ENCODE results near the gene DUSP28. TPM values are rescaled to one million over a fixed set of nuclear protein-coding genes. Genes with fewer than 3 reads are reported as not detected.
A peak's percentile ranks its signal among the peaks of the same experiment; 100 is the strongest.

Gene DUSP28
- total RNA-seq, 1 experiment from 2014 or later, result 2.3 TPM

- H3K36me3 Mint-ChIP-seq, result no peaks in the 10 kb centered on the region
- H3K27ac Mint-ChIP-seq, result no peak overlapping the region
- TF ChIP-seq GABPB1 (CRISPR knock-in tag; IDR thresholded peaks at IDR 0.05) (peak; percentile 30; the same call in 1 of the 2 replicates), NR2C2 (CRISPR knock-in tag; IDR thresholded peaks at IDR 0.05) (no peak), ZNF219 (CRISPR knock-in tag; IDR thresholded peaks at IDR 0.05; ENCODE audit: borderline replicate concordance) (no peak), E2F5 (CRISPR knock-in tag; IDR thresholded peaks at IDR 0.05) (no peak), RELA (CRISPR knock-in tag; IDR thresholded peaks at IDR 0.05; ENCODE audit: borderline replicate concordance) (peak; percentile 33; the same call in 1 of the 2 replicates), NFYB (CRISPR knock-in tag; conservative IDR thresholded peaks at IDR 0.05; ENCODE audit: low read depth) (no peak), ZNF263 (CRISPR knock-in tag; IDR thresholded peaks at IDR 0.05; ENCODE audit: low read depth) (no peak), E2F4 (CRISPR knock-in tag; IDR thresholded peaks at IDR 0.05; ENCODE audit: borderline replicate concordance, low read depth) (no peak)
- DNase-seq (ENCODE audit: low spot score), result peak; percentile 10
- ATAC-seq, result no peak
- ChIA-PET POLR2A (interaction anchor here (1.0 kb wide), 1 partner anchor 19 kb away, joined by 3 read pairs; the partner anchor contains the start of gene CAPN10), CTCF (interaction anchor here (1.0 to 3.3 kb wide), 6 partner anchors 10 to 137 kb away, joined by 3 to 40 read pairs (median 14); partner anchors contain the start of genes ANKMY1 and CAPN10)
- peak overlapping the region; percentile 69 for H3K4me3 Mint-ChIP-seq
- H3K9me3 Mint-ChIP-seq, result no peaks in the 10 kb centered on the region
- H3K27me3 Mint-ChIP-seq (ENCODE audit: low read depth), result peaks cover 28% of the 10 kb centered on the region
- H3K4me1 Mint-ChIP-seq, result peaks cover 20% of the 10 kb centered on the region
Observed at GRCh38 chr2:240567137-240567871, 7.1 kb downstream of the DUSP28 start.

DNA sequence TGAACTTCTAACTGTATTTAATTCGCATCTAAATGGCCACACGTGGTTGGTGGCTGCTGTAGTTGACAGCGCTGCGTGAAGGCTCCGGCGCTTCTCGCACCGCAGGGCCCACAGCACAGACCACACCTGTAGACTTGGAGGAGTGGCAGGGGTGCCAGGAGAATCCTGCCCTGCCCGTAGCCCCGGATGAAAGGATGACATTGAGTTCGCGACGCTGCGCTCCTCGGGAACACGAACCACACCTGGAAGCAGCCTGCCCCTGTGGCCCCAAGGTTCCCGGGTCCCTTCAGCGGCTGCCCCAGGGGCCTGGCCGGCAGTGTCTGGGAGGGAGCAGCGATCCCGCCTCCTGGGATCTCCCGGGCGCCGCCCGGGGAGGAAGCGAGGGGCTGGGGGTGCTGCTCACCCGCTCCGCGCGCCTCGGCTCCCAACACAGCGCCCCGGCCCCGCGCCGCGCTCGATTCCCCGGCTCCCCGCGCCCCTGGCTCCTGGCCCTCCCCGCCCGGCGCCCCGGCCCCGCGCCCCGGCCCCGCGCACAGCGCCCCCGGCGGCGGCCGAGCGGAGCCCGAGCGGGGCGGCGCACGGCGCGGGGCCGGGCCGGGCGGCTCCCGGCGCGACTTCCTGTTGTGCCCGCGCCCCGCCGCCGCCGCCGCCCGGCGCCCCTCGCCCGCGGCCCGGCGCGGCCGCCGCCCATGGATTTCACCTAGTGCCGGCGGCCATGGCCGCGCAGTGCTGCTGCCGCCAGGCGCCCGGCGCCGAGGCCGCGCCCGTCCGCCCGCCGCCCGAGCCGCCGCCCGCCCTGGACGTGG, 7.9 kb downstream of the DUSP28 start, which contains the start of gene RNPEPL1:
RNPEPL1 (plus strand) TSS at position 613 of the 806 bp plus-strand sequence; CDS start at position 716, 103 bp downstream.
- no peaks in the 10 kb centered on the region for H3K9me3 Mint-ChIP-seq
- ChIA-PET CTCF (interaction anchor here (0.9 to 2.7 kb wide), 6 partner anchors 10 to 19 kb away, joined by 3 to 27 read pairs (median 13); partner anchors contain the start of genes ANKMY1 and CAPN10), POLR2A (no interaction called here)
- ATAC-seq (peak; percentile 61), DNase-seq (ENCODE audit: low spot score) (peak; percentile 40)
- peaks cover 28% of the 10 kb centered on the region for H3K27me3 Mint-ChIP-seq (ENCODE audit: low read depth)
- no peak within 1 kb of the TSS for H3K27ac Mint-ChIP-seq
- peak within 1 kb of the TSS; percentile 69 for H3K4me3 Mint-ChIP-seq
- no peaks in the 10 kb centered on the region for H3K36me3 Mint-ChIP-seq
- H3K4me1 Mint-ChIP-seq, result peaks cover 20% of the 10 kb centered on the region
- TF ChIP-seq MAX (CRISPR knock-in tag; IDR thresholded peaks at IDR 0.05), result peak; percentile 62; the same call in 1 of the 2 replicates
- no peak for TF ChIP-seq FOXK1 (CRISPR knock-in tag; IDR thresholded peaks at IDR 0.05)
- TF ChIP-seq, protein P1, sequence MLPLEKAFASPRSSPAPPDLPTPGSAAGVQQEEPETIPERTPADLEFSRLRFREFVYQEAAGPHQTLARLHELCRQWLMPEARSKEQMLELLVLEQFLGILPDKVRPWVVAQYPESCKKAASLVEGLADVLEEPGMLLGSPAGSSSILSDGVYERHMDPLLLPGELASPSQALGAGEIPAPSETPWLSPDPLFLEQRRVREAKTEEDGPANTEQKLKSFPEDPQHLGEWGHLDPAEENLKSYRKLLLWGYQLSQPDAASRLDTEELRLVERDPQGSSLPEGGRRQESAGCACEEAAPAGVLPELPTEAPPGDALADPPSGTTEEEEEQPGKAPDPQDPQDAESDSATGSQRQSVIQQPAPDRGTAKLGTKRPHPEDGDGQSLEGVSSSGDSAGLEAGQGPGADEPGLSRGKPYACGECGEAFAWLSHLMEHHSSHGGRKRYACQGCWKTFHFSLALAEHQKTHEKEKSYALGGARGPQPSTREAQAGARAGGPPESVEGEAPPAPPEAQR (CRISPR knock-in tag; IDR thresholded peaks at IDR 0.05), result no peak
- TF ChIP-seq SMAD4 (CRISPR knock-in tag; IDR thresholded peaks at IDR 0.05), result no peak
- no peak for TF ChIP-seq FOXJ3 (CRISPR knock-in tag; IDR thresholded peaks at IDR 0.05; ENCODE audit: borderline replicate concordance)
- TF ChIP-seq RELA (CRISPR knock-in tag; IDR thresholded peaks at IDR 0.05; ENCODE audit: borderline replicate concordance), result no peak

Data from WTC11 (cell line).